Measurements from ENCODE around the gene CDC42EP5.
"Not testable (repeated sequence)": the region's sequence is repeated elsewhere in the genome, so short reads cannot be mapped to it uniquely, and the experiment has no call there.

CDC42EP5 gene, protein sequence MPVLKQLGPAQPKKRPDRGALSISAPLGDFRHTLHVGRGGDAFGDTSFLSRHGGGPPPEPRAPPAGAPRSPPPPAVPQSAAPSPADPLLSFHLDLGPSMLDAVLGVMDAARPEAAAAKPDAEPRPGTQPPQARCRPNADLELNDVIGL

DNA sequence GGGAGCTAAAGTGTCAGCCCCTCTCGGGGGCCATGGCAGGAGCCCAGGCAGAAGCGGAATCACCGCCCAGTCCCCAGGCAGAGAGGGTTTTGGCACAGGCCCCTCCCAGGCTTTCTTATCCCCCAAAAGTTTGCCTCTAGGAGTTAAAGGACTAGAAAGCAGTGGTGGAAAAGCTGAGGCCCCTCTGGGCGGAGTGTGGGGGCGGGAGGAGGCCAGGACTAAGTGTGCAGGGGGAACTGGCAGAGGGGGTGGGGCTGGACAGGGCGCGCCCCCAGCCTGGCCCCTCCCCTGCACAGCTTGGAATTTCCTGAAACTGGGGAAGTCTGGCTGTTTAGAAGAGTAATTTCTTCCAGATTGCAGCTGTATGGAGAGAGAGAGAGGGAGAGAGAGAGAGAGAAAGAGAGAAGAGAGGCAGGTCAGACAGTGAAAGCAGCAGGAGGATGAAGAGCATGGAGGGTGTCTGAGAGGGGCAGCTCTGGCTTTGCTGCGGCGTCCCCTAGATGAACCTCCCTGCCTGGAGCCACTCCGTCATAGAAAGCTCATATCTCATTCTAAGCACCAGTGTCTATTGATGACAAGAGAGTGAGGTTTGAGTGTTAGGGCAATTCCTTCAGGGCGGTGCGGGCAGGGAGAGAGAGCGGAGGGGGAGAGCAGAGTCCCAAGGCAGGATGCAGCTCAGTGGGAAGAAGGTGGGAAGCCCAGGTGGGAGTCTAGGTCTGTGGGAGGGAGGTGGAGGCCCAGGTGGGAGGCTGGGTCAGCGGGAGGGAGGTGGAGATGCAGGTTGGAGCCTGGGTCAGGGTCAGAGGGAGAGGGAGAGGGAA is at the start of gene CDC42EP5:
TSS of gene CDC42EP5 (minus strand) at position 226 of the 821 bp plus-strand sequence. CDS start 7,749 bp downstream, outside the sequence.
- DNase-seq (ENCODE audit: low read depth in 3 of 3, low spot score in 1 of 3) = no peak

DNA sequence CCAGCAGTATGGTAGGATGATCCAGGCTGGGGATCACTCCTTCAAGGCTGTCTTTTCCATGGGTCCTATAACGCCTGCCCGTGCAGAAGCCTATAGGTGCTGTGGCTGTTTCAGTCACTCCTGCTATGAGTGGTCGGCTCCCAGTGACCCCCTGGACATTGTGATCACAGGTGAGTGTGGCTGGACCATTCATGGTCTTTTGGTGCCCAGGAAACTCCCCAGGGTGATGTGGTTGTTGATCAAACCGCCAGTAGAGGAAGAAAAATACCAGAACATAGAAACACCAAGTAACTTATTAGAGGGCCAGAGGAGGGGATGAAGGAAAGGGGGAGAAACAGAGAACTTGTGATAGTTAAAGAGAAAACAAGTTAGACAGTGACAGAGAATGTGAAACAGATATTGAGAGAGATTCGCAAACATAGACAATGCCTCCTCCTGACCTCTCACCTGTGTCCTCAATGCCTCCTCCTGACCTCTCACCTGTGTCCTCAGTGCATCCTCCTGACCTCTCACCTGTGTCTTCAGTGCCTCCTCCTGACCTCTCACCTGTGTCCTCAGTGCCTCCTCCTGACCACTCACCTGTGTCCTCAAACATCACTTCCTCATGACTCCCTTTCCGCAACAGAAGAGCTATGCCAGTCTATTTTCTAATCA is 48.9 kb upstream of the CDC42EP5 start:
- no peak for DNase-seq (ENCODE audit: low read depth in 3 of 3, low spot score in 1 of 3)

DNA sequence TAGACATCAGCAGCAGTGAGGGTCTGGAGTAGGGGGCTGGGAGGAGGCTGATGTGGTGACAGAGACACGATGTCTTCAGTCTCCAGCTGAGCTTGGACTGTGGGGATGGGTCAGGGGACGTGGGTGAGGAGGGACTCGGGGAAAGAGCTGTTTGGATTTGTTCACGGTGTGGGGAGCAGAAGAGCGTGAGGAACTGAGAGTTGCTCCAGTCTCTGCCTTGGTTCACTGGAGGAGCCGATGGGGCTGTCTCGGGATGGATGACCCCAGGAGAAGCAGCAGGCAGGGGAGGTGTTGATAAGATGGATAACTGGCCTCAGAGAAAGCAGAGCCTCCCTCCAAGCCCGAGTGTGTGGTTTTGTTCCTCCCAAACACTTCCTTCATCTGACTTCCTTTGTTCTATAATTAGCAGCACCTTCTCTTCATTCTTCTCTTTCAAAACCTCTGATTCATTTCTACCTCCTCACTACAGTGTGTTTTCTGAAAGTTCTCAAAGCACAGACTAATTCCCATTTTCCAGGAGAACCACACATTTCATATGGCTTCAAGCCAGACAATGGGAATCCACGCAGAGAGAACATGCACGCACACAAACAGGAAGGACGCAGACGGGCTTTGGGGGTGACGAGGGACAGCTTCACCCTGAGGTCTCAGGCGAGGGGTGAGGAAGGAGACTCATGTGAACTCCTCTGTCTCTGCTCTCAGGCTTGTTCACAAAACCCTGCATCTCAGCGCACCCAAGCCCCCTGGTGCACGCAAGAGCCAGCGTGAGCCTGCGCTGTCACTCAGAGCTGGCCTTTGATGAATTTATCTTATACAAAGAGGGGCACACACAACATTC is 48.1 kb upstream of the CDC42EP5 start:
- no peak for DNase-seq (ENCODE audit: low read depth in 3 of 3, low spot score in 1 of 3)

DNA sequence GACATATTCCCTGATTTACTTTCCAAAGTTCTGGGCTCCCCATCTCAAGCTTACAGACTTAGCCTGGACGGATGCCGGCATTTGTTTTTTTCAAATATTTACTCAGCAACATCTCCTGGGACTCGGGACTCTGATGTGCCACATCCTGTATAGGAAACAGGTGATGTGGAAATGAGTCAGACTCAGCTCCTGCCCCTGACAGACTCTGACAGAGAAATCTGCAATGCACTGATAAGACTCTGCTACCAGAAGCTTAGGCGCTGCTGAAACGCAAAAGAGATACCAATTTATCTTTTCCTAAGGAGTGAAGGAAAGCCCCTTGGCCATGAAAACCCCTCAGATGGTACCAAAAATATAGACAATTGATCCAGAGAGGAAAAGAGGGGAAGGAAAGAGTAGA is 45.7 kb upstream of the CDC42EP5 start:
- no peak for DNase-seq (ENCODE audit: low read depth in 3 of 3, low spot score in 1 of 3)

DNA sequence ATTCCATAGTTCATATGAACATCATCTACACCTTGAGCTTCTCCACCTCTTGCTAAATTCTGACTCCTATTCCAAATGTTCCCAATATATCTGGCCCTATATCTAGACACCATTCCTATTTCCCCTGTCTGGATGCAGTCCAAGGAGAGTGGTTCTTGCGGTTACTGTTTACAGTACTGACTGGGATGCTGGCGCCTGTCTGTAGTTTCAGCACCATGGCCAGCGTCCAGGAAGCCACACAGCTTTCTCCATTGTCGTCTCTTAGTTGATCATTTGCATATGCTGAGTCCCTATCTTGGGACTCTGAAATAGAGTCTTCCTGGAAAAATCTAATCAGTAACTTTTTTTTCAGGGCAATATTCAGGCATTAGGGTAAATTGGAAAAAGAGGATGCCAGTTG is 44.4 kb upstream of the CDC42EP5 start:
- DNase-seq (ENCODE audit: low read depth in 3 of 3, low spot score in 1 of 3) = peak in 2 of 3 donors; percentile 2 to 34

DNA sequence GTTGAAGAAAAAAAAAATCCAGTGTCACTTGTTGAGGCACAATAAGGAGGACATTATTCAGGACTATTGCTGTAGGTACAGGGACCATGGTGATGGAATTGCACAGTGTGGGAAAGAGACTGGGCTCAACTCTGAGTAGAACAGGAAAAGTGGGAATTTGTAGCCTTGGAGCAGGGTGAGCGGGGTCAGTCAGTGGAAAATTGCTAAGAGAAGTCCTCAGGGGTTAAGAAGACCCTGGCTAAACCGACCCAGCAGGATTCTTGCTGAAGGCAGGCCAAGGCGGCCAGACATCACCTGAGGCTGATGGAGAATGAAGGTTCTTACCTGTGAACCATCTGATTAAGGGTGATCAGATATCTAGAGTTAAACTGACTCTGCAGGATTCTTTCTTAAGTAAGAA is 42.1 kb upstream of the CDC42EP5 start:
- DNase-seq (ENCODE audit: low read depth in 3 of 3, low spot score in 1 of 3) = no peak

DNA sequence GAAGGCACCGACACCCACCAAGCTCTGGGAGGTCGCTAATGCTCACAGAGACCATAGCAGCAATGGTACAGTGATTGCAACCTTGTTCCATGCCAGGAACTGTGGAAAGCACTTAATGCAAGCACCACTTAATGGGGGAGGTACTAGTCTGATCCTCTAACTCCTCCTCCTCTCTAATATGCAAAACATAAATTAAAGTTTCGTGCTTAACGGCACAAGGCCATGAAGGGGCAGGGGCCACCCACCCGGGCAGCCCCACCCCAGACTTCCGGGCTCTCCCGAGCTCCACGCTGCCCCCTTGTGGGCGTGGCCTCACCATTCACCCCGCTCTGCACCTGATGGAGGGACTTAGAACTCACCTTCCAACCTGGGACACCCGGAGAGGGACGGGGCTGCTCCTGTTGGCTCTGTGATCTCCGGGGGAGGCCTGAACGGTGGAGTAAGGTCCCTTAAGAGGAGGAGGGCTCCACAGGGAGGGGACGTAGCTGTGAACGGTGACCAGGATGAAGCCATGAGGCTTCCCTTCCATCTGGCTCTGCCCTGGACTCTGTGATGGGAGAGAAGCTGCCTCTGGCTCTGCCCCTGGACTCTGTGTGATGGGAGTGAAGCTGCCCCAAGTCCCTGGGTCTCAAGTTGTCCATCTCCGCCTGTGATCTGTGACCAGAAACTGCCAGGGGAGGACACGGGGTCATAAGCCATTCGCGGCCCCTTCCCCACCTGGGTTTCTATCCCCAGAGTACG is 36.3 kb upstream of the CDC42EP5 start:
- DNase-seq (ENCODE audit: low read depth in 3 of 3, low spot score in 1 of 3) = not testable (repeated sequence)

DNA sequence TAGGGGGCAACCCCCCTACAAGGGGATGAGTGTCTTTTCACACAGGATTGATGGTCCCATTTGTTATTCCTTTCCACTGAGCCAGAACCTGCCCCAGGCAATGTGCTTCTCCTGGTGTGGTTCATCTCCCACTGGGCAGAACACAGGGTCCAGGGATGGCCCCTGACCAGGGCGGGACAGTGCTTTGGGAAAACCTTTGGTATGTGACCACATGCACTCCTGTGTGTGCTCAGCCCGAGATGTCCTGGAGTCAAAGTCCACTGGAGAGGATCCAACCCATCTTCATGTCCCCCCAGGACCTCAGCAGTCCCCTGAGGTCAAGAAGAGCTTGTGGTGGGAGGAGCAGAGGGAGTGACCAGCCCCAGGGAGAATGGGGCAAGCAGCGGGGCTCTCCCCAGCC is 35.4 kb upstream of the CDC42EP5 start:
- not testable (repeated sequence) for DNase-seq (ENCODE audit: low read depth in 3 of 3, low spot score in 1 of 3)

DNA sequence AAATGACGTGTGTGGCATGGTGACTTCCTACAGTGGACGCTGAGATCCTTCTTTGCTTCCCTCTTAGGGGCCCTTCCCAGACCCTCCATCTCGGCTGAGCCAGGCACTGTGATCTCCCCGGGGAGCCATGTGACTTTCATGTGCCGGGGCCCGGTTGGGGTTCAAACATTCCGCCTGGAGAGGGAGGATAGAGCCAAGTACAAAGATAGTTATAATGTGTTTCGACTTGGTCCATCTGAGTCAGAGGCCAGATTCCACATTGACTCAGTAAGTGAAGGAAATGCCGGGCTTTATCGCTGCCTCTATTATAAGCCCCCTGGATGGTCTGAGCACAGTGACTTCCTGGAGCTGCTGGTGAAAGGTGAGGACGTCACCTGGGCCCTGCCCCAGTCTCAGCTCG is 34.7 kb upstream of the CDC42EP5 start:
- no peak for DNase-seq (ENCODE audit: low read depth in 3 of 3, low spot score in 1 of 3)

DNA sequence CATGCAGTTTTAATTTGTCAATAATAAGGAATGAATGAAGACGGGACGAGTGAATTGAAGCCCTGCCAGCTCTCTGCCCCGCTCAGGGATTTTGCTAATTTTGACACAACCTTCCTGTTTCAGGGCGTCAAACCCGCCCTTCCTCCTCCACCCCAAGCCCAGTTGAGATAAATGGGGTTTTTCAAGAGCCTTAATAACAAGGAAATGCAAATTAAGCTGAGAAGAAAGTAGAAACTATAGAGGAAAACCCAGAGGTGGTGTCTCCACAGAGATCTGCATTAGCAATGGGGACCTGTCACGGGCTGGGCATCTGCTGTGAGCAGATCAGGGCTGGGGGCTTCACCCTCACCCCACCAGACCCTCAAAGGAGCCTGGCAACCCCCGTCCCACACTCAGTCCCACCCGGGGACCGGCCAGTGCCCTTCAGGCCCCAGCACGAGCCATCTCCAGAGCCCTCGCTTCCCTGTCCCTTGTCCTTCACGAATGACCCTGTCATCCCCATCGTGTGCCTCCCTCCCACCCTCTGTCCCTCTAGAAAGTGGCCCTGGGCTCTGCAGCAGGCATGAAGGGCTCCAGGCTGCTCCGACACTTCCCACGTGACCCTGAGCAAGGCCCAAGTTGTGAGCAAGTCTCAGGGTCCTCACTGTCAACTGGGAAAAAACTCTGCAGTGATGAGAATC is 34.1 kb upstream of the CDC42EP5 start:
- not testable (repeated sequence) for DNase-seq (ENCODE audit: low read depth in 3 of 3, low spot score in 1 of 3)

DNA sequence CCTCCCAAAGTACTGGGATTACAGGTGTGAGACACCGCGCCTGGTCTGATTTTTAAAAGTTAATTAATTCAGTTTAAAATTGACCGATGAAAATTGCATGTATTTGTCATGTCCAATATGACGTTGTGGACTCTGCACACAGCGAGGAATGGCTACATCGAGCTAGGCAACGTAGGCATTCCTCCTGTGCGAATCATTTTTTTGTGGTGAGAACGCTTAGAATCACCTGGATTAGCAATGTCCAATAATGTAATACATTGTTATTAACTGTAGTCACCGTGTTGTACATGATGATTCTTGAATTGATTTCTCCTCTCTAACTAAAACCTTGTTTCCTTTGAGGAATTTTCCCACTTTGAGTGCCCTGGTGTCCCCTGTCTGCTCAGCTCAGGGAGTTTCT is 33.0 kb upstream of the CDC42EP5 start:
- DNase-seq (ENCODE audit: low read depth in 3 of 3, low spot score in 1 of 3) = no peak

DNA sequence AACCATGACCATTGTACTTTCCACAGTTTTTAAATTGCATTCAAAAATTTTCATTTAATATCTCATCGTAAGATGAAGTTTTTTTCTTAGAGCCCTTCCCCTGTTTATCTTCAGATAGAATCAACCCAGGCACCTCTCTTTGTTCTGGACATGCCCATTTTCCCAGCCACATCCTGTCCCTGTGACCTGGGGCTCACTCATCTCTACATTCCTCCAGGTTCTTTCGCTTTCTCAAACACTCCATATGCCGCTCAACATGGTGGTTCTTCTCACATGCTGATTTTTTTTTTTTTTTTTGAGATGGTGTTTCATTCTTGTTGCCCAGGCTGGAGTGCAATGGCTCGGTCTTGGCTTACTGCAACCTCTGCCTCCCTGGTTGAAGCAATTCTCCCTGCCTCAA is 32.4 kb upstream of the CDC42EP5 start:
- not testable (repeated sequence) for DNase-seq (ENCODE audit: low read depth in 3 of 3, low spot score in 1 of 3)

DNA sequence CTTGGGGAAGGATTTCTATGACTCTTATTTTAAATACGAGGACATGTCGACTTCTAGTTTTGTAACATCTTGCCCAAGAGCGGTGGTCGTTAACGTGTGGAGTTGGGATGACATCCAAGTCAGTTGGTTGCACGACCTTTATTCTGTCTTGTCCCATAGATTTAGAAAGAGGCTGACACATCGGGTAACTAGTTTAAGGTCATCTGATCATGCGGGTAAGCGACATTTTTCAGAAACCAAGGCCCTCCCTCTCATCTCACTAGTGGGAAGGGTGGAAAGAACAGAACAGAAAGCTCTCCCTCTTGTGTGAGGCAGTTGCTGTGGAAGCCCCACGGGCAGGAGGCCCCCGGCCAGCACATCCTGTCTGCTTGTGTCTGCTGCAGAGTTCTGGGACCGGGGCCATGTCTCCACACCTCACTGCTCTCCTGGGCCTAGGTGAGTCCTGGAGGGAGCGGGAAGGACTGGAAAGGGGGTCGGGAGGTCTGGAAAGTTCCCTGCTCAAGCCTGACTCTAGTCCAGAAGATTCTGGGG is 29.5 kb upstream of the CDC42EP5 start, which contains the start of gene LAIR2:
TSS of gene LAIR2 (plus strand) at position 314 of the 531 bp plus-strand sequence. CDS start at position 402, 88 bp downstream.
- DNase-seq (ENCODE audit: low read depth in 3 of 3, low spot score in 1 of 3) = no peak

DNA sequence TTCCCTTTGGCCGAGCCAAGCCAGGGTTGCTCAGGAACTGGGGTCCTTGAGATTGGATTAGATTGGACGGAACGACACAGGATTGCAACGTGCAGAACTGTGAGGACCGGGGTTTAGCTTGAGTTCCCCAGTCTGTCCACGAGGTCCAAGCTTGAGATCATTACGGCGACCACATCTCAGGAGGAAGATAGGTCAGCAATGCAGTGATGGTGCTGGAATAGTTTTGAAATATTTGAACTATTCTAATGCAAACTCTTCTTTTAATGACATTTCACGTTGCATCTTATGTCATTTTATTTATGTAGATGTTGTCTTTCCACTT is 25.3 kb upstream of the CDC42EP5 start:
- DNase-seq (ENCODE audit: low read depth in 3 of 3, low spot score in 1 of 3) = not testable (repeated sequence)

DNA sequence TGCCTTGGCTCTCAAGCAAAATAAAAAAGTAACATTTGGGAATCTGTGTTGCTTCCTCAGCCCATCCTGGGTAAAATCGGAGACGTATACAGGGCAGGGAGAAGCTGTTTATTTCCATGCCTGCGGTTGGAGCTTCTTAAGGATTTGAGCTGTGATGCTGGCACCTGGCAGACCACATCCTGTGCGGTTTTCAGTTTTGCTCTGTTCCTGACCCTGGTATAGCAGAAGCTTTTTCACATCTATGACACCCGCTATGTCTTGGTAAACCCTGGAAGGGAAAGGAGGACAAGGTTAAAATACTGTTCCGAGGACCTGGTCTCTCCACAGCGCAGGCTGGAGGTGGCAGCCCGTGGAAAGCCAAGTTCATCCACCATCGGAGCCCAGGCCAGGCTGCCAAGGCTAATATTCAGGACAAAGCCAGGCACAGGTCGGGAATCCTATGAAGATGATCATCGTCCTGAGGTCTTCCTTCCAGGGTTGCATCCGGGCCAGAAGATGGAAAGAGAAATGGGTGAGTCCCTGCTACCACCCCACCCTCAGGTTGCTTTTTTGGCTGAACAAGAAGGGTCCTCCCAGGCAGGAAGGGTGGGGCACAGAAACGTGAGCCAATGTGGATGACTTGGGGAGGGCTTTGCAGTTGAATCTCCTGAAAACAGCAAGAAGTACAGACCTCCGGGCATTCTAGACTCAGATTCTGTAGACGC is 24.8 kb upstream of the CDC42EP5 start:
- DNase-seq (ENCODE audit: low read depth in 3 of 3, low spot score in 1 of 3) = not testable (repeated sequence)

DNA sequence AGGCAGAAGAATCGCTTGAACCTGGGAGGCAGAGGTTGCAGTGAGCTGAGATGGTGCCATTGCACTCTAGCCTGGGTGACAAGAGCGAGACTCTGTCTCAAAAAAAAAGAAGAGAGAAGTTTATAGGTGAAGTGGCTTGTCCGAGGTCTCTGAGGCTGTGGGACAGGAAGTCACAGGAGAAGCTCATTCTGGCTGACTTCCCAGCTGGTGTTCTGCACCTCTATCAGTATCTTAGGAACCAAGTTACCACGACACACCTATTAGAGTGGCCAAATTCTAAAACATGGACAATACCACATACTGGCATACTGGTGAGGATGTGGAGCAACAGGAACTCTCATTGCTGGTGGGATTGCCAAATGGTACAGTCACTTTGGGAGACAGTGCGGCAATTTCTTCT is 22.2 kb upstream of the CDC42EP5 start:
- DNase-seq (ENCODE audit: low read depth in 3 of 3, low spot score in 1 of 3) = not testable (repeated sequence)

DNA sequence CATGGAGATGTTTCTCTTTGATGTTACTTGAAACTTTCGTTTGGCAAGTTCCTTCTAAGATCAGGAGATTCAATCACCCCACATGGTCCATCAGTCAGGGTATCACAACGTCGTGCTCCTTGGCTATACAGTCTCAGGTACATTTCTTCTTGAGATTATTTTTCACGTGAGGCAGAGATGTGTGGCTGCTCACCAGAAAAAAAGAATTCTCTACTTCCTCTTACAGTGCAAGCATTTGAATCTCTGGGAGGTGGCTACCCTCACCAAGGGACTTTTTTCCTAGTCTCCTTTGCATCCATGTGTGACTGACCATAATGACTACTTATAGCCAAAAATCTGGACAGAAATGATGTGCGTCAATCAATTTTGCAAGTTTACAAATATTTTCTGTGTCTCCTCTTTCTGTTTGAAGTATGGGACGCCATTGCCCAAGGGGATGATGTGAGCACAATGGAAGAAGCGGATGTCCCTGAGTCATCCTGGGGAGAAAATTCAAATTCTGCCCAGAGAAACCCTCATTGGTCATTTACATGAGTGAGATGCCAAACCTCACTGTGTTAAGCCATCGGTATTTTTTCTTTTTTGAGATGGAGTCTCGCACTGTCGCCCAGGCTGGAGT is 21.0 kb upstream of the CDC42EP5 start:
- DNase-seq (ENCODE audit: low read depth in 3 of 3, low spot score in 1 of 3) = no peak

DNA sequence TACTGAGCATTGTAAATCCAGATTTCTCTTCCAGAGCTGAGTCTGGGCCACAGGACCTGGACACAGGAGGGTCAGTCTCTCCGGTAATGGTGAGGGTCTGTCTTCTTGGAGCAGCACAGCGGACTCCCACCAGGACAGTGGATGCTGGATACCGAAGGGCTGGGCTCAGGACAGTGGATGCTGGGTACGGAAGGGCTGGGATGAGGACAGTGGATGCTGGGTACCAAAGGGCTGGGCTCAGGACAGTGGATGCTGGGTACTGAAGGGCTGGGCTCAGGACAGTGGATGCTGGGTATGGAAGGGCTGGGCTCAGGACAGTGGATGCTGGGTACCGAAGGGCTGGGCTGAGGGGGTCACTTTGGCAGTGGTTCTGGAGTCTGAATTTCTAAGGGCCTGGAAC is 20.0 kb upstream of the CDC42EP5 start:
- DNase-seq (ENCODE audit: low read depth in 3 of 3, low spot score in 1 of 3) = not testable (repeated sequence)

DNA sequence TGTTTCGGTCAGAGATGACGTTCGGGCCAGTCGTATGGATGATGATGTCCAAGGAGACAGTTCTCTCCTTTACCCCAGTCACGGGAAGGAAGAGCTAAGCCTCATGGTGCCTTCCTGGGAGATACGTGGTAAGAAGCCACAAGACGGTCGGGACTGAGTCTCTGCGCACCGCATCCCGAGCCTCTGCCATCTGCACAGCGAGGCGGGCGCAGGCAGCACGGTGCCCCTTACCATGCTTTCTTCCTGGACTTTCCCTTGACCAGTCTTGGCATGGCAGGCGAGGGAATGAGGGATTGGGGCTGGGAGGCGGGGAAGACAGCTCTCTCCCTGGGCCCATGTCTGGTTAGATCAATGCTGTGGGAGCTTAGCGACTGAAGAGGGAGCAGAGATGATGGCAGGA is 19.5 kb upstream of the CDC42EP5 start:
- DNase-seq (ENCODE audit: low read depth in 3 of 3, low spot score in 1 of 3) = no peak
